Body of pancreas (tissue), 4 donors: Measurements from ENCODE around the gene AFF2. TPM values are rescaled to one million over a fixed set of nuclear protein-coding genes. Genes with fewer than 3 reads are reported as not detected.

Source experiments
- ATAC-seq: fragments of 150-250 bp; one replicate; pipeline ENCODE4 v1.9.1; 2016
- DNase-seq, 4 donors: peaks; one replicate each; pipeline ENCODE4 v3.0.0-alpha.2; 2019
- H3K27ac ChIP-seq, 4 donors: fragments of 200-600 bp; sonication (generic); 1 replicate in 3 of 4; 2 replicates in 1 of 4; pipeline versions ENCODE4 v1.5.1 to v1.6.1; 2016 to 2019; ENCODE audit warnings: mild to moderate bottlenecking in 1 of 4, mixed read lengths in 1 of 4, moderate library complexity in 1 of 4
- H3K27me3 ChIP-seq, 2 donors: fragments of 200-600 bp; sonication (generic); one replicate each; pipeline ENCODE4 v1.6.0; 2016; ENCODE audit warnings: mild to moderate bottlenecking in 1 of 2
- H3K36me3 ChIP-seq, 2 donors: fragments of 200-600 bp; sonication (generic); replicated peaks in 1 of 2; 2 replicates each; pipeline ENCODE4 v1.5.1; 2016; ENCODE audit warnings: low read depth in 2 of 2; ENCODE audit not compliant: insufficient read depth in 1 of 2
- H3K4me1 ChIP-seq: fragments of 200-600 bp; sonication (generic); one replicate; pipeline ENCODE4 v1.6.0; 2016
- H3K4me3 ChIP-seq, 2 donors: fragments of 200-600 bp; sonication (generic); 1 replicate in 1 of 2; 2 replicates in 1 of 2; pipeline ENCODE4 v1.5.1; 2016 to 2019
- H3K9me3 ChIP-seq, 3 donors: fragments of 200-600 bp; sonication (generic); 1 replicate in 2 of 3; 2 replicates in 1 of 3; pipeline ENCODE4 v1.5.1; 2016
- POLR2A ChIP-seq, 3 donors: fragments of 450-650 bp; IDR thresholded peaks; one replicate each; pipeline ENCODE4 v1.6.1; 2016; ENCODE audit warnings: antibody characterized with exemption in 3 of 3, mild to moderate bottlenecking in 2 of 3
- WGBS, 2 donors: methylation state at CpG; one replicate each; pipeline ENCODE4 v1.1.5; 2017; 5-methylcytosine and 5-hydroxymethylcytosine counted together
- intact Hi-C: fragments of 100-400 bp; cut with DNase I; formaldehyde crosslinking; loops from one replicate; pipeline ENCODE4 v1.15.1; 2023
- total RNA-seq, 2 donors: library from RNA; depleted of rRNA; stranded (reverse); fragments of >200 nt; gene quantifications; one replicate each; pipeline ENCODE4 v1.1.0, GENCODE V29; 2016
- TF ChIP-seq, protein P1 (sequence below), 7 experiments: fragments of 450-650 bp in 4 of 7; fragments of 200-600 bp in 3 of 7; sonication (generic) in 3 of 7; IDR thresholded peaks; one replicate each; pipeline ENCODE4 v1.5.1; 2016 to 2019; ENCODE audit warnings: antibody characterized with exemption in 7 of 7

The AFF2 gene
- total RNA-seq, 2 donors from 2014 or later, result 0.99 to 2.1 TPM

- Histone ChIP-seq H3K4me3 (no peak overlapping the region), H3K4me1 (no peaks in the 10 kb centered on the region), H3K9me3 (no peaks in the 10 kb centered on the region), H3K36me3 (no peaks in the 10 kb centered on the region), H3K27me3 (no peaks in the 10 kb centered on the region), H3K27ac (no peak overlapping the region)
- 75 to 78% methylated on average over 4 of the region's 4 CpGs for WGBS, 2 donors
- ATAC-seq (no peak), DNase-seq (no peak)
- TF ChIP-seq POLR2A (IDR thresholded peaks at IDR 0.05), result no peak
- TF ChIP-seq, protein P1, sequence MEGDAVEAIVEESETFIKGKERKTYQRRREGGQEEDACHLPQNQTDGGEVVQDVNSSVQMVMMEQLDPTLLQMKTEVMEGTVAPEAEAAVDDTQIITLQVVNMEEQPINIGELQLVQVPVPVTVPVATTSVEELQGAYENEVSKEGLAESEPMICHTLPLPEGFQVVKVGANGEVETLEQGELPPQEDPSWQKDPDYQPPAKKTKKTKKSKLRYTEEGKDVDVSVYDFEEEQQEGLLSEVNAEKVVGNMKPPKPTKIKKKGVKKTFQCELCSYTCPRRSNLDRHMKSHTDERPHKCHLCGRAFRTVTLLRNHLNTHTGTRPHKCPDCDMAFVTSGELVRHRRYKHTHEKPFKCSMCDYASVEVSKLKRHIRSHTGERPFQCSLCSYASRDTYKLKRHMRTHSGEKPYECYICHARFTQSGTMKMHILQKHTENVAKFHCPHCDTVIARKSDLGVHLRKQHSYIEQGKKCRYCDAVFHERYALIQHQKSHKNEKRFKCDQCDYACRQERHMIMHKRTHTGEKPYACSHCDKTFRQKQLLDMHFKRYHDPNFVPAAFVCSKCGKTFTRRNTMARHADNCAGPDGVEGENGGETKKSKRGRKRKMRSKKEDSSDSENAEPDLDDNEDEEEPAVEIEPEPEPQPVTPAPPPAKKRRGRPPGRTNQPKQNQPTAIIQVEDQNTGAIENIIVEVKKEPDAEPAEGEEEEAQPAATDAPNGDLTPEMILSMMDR (IDR thresholded peaks at IDR 0.05), result no peak
- intact Hi-C loops, result no loop called here
Measured at GRCh38 chrX:148601034-148601433, 100.6 kb downstream of the AFF2 start.

GRCh38 chrX:148609515-148610327, 109.3 kb downstream of the AFF2 start:
- intact Hi-C loops, result no loop called here
- DNase-seq (peak in 1 of 4 donors; percentile 1), ATAC-seq (no peak)
- Histone ChIP-seq H3K27me3 (no peaks in the 10 kb centered on the region), H3K9me3 (no peaks in the 10 kb centered on the region), H3K4me1 (peaks cover 6% of the 10 kb centered on the region), H3K4me3 (no peak overlapping the region), H3K27ac (no peak overlapping the region), H3K36me3 (no peaks in the 10 kb centered on the region)
- 59 to 68% methylated on average over 4 of the region's 4 CpGs for WGBS, 2 donors
- TF ChIP-seq, protein P1 (IDR thresholded peaks at IDR 0.05), result no peak
- no peak for TF ChIP-seq POLR2A (IDR thresholded peaks at IDR 0.05)

GRCh38 chrX:148610328-148610698, 109.9 kb downstream of the AFF2 start:
- DNase-seq (no peak), ATAC-seq (no peak)
- no peaks in the 10 kb centered on the region for H3K27me3 ChIP-seq
- peaks cover 6% of the 10 kb centered on the region for H3K4me1 ChIP-seq
- intact Hi-C loops, result no loop called here
- H3K4me3 ChIP-seq, result no peak overlapping the region
- no peaks in the 10 kb centered on the region for H3K36me3 ChIP-seq
- no peak overlapping the region for H3K27ac ChIP-seq
- TF ChIP-seq, protein P1 (IDR thresholded peaks at IDR 0.05), result no peak
- no peak for TF ChIP-seq POLR2A (IDR thresholded peaks at IDR 0.05)
- WGBS, 2 donors, result 66 to 92% methylated on average over 3 of the region's 3 CpGs
- H3K9me3 ChIP-seq, result no peaks in the 10 kb centered on the region

DNA sequence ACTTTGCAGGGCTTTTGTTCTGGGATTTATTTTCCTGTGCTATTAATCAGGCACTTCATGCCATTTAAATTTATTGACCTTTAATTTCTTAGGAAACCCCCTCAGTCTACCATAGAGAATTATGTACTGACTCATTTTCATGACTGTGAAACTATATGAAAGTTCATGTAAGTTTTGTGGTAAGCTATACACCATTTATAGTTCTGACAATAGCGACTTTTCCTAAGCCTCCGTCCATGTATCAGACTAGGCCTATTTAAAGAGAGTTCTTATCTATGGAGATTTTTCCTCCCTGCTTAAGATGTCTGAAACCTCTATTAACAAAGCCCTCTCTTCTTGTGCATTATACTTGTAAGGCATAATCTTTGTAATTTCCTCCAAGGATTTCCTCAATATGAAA, 111.6 kb downstream of the AFF2 start:
- H3K36me3 ChIP-seq, result no peaks in the 10 kb centered on the region
- ATAC-seq (no peak), DNase-seq (no peak)
- TF ChIP-seq, protein P1 (IDR thresholded peaks at IDR 0.05), result no peak
- no peak for TF ChIP-seq POLR2A (IDR thresholded peaks at IDR 0.05)
- H3K27me3 ChIP-seq, result no peaks in the 10 kb centered on the region
- 43 to 52% methylated on average over 2 of the region's 2 CpGs for WGBS, 2 donors
- no peaks in the 10 kb centered on the region for H3K9me3 ChIP-seq
- intact Hi-C loops, result no loop called here
- H3K4me3 ChIP-seq, result no peak overlapping the region
- H3K4me1 ChIP-seq, result peaks cover 6% of the 10 kb centered on the region
- H3K27ac ChIP-seq, result no peak overlapping the region

DNA sequence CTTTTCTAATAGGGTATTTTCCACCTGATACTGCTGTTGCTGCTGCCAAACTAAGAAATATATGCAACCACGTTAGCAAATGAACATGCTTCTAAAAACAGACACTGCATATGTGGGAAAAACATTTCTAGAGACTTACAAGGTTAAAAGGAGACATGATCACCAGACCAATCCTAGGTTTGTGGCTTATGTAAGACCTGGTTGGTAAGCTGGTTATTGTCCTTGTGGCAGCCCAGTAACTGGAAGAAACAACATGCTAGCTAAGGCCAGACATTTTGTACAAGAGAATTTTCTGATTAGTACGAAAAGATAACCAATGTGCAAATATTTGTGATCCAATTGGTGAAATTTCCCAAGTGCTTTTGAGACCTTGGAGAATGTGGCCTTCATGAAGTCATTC, 112.0 kb downstream of the AFF2 start:
- peak; percentile 48 for ATAC-seq
- Histone ChIP-seq H3K36me3 (no peaks in the 10 kb centered on the region), H3K27ac (no peak overlapping the region), H3K4me3 (no peak overlapping the region), H3K9me3 (no peaks in the 10 kb centered on the region), H3K27me3 (no peaks in the 10 kb centered on the region), H3K4me1 (peaks cover 6% of the 10 kb centered on the region)
- TF ChIP-seq, protein P1 (IDR thresholded peaks at IDR 0.05), result no peak
- no peak for TF ChIP-seq POLR2A (IDR thresholded peaks at IDR 0.05)
- DNase-seq, result peak in 1 of 4 donors; percentile 8
- 30 to 39% methylated on average over 2 of the region's 2 CpGs for WGBS, 2 donors
- intact Hi-C loops, result no loop called here
